PC-9 (cell line): ENCODE measurements around the gene TBCD. TPM values are rescaled to one million over a fixed set of nuclear protein-coding genes. Genes with fewer than 3 reads are reported as not detected.

Source experiments
- BruUV-seq: library from RNA; stranded (reverse); fragments of 400-500 nt; replicated peaks from 2 replicates; lab custom pipeline; 2021; lab: Mats Ljungman, UMichigan
- CTCF ChIA-PET: fragments of 300-600 bp; sonication (Branson Sonifier 250); formaldehyde crosslinking; loops from one replicate; lab custom pipeline; 2022; ENCODE audit warnings: antibody characterized with exemption; lab: Charles Lee
- POLR2A ChIA-PET: fragments of 300-600 bp; sonication (Branson Sonifier 250); formaldehyde crosslinking; loops from one replicate; lab custom pipeline; 2022; ENCODE audit warnings: antibody characterized with exemption; ENCODE audit not compliant: unreplicated experiment; lab: Charles Lee
- DNase-seq, 2 experiments: peaks; one replicate each; pipeline versions ENCODE4 v3.0.0 to v3.0.0-alpha.2; 2015 to 2022; ENCODE audit warnings: mixed read lengths in 1 of 2
- H2AFZ ChIP-seq: fragments of 200-600 bp; sonication (generic); 2 replicates; pipeline ENCODE4 v1.8.1; 2017; ENCODE audit warnings: antibody characterized with exemption
- H3F3A ChIP-seq: fragments of 200-600 bp; sonication (generic); 2 replicates; pipeline ENCODE4 v1.8.1; 2017; ENCODE audit warnings: antibody characterized with exemption, mild to moderate bottlenecking, low read depth; ENCODE audit not compliant: insufficient read depth
- H3K27ac ChIP-seq: fragments of 200-600 bp; sonication (generic); 2 replicates; pipeline ENCODE4 v1.6.1; 2016; ENCODE audit warnings: mixed run types
- H3K27me3 ChIP-seq: fragments of 200-600 bp; sonication (generic); 2 replicates; pipeline ENCODE4 v1.6.1; 2016; ENCODE audit warnings: low read depth, mixed run types; ENCODE audit not compliant: insufficient read depth
- H3K36me3 ChIP-seq: fragments of 200-600 bp; sonication (generic); 2 replicates; pipeline ENCODE4 v1.6.1; 2016; ENCODE audit warnings: low read depth, mixed run types
- H3K4me1 ChIP-seq: fragments of 200-600 bp; sonication (generic); replicated peaks from 2 replicates; pipeline ENCODE4 v1.6.1; 2016; ENCODE audit warnings: mixed run types; ENCODE audit not compliant: insufficient read depth
- H3K4me2 ChIP-seq: fragments of 200-600 bp; sonication (generic); 2 replicates; pipeline ENCODE4 v1.6.1; 2017; ENCODE audit warnings: mixed run types
- H3K4me3 ChIP-seq: fragments of 200-600 bp; sonication (generic); 2 replicates; pipeline ENCODE4 v1.6.1; 2016; ENCODE audit warnings: mixed run types
- H3K79me2 ChIP-seq: fragments of 200-600 bp; sonication (generic); 2 replicates; pipeline ENCODE4 v1.6.1; 2017; ENCODE audit warnings: low read depth, mixed run types
- H3K9me2 ChIP-seq: fragments of 200-600 bp; sonication (generic); 2 replicates; pipeline ENCODE4 v1.8.1; 2017; ENCODE audit warnings: mild to moderate bottlenecking; ENCODE audit not compliant: insufficient read depth
- H3K9me3 ChIP-seq: fragments of 200-600 bp; sonication (generic); 2 replicates; pipeline ENCODE4 v1.8.1; 2016; ENCODE audit warnings: low read depth; ENCODE audit not compliant: insufficient read depth
- H4K20me1 ChIP-seq: fragments of 200-600 bp; sonication (generic); 2 replicates; pipeline ENCODE4 v1.8.1; 2017; ENCODE audit not compliant: insufficient read depth
- EZH2 ChIP-seq: fragments of 200-600 bp; sonication (generic); IDR thresholded peaks from 2 replicates; pipeline ENCODE4 v1.8.0; 2017; ENCODE audit warnings: antibody characterized with exemption, low read depth
- intact Hi-C: fragments of 100-400 bp; cut with micrococcal nuclease; formaldehyde crosslinking; loops from one replicate; pipeline ENCODE4 v1.10.0; 2022; ENCODE audit not compliant: unreplicated experiment
- total RNA-seq: library from RNA; stranded (reverse); gene quantifications from 2 replicates; pipeline ENCODE4 v1.2.3, GENCODE V29; 2021
- TF ChIP-seq, protein P1 (sequence below): fragments of 200-600 bp; sonication (generic); conservative IDR thresholded peaks from 2 replicates; pipeline ENCODE4 v1.6.1; 2017; ENCODE audit warnings: mixed run types, antibody characterized with exemption, mild to moderate bottlenecking, moderate library complexity

TBCD gene
- total RNA-seq, 1 experiment from 2014 or later, result 115 TPM

DNA sequence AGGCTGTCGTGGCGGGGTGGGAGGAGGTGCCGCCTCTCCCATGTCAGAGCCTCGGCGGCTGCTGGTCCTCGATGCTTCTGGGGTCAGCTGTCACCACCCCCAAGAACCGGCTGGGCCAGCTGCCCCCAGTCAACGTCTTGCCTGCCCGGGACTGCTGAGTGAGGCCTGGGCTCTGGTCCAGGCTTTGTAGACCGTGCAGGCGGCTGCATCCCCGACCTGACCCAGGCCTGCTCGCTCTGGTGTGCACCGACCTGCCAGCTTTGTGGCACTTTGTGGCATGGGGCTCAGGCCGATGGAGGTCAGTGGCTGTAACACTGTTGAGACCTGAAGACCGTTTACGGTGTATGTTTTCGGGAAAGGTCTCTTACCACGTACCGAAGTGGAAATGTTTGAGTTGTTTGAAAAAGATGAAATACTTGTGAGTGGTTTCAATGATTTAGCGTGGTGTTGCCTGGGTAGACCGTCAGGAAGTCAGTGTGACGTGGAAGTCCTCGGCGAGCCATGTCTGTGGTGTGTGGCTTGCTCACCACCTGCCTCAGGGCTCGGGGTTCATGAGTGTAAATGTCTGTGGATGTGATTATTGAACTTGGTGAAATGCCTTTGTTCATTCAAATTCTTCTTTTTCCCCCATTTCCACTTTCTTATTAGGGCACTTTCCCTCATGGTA, 141.2 kb downstream of the TBCD start:
- peaks cover 21% of the 10 kb centered on the region for H3K79me2 ChIP-seq
- intact Hi-C loops, result no loop called here
- ChIA-PET CTCF (no interaction called here), POLR2A (interaction anchor here (0.6 kb wide), 1 partner anchor 103 kb away, joined by 5 read pairs; no protein-coding TSS in a partner anchor)
- no peaks in the 10 kb centered on the region for H3K9me2 ChIP-seq
- peaks cover 27% of the 10 kb centered on the region for H3F3A ChIP-seq
- no peak overlapping the region for H3K4me2 ChIP-seq
- H3K9me3 ChIP-seq, result no peaks in the 10 kb centered on the region
- no peak overlapping the region for H2AFZ ChIP-seq
- H4K20me1 ChIP-seq, result no peaks in the 10 kb centered on the region
- H3K27ac ChIP-seq, result no peak overlapping the region
- no peak overlapping the region for H3K4me3 ChIP-seq
- DNase-seq, result no peak
- peaks cover 31% of the 10 kb centered on the region for H3K4me1 ChIP-seq
- no peak for TF ChIP-seq EZH2
- TF ChIP-seq, protein P1, sequence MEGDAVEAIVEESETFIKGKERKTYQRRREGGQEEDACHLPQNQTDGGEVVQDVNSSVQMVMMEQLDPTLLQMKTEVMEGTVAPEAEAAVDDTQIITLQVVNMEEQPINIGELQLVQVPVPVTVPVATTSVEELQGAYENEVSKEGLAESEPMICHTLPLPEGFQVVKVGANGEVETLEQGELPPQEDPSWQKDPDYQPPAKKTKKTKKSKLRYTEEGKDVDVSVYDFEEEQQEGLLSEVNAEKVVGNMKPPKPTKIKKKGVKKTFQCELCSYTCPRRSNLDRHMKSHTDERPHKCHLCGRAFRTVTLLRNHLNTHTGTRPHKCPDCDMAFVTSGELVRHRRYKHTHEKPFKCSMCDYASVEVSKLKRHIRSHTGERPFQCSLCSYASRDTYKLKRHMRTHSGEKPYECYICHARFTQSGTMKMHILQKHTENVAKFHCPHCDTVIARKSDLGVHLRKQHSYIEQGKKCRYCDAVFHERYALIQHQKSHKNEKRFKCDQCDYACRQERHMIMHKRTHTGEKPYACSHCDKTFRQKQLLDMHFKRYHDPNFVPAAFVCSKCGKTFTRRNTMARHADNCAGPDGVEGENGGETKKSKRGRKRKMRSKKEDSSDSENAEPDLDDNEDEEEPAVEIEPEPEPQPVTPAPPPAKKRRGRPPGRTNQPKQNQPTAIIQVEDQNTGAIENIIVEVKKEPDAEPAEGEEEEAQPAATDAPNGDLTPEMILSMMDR, result no peak
- no TSS peak for BruUV-seq
- H3K36me3 ChIP-seq, result no peaks in the 10 kb centered on the region
- H3K27me3 ChIP-seq, result no peaks in the 10 kb centered on the region

DNA sequence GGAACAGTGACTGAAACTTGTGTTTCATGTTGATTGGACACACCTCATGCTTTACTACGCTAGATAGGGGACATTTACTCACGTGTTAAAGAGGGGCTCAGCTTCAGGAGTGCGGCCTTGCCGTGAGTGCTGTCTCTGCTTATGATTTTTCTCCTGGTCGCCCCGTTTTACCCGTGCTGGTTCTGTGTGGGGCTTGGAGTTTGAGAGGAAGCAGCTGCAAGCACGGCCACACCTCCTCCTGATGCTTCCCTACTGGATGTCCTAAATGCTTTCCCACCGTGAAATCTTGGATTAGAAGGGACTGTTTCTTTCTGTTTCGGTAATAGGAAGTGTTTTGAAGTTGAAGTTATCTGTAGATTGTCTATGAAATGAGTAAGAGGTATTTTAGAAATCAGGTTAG, 141.9 kb downstream of the TBCD start:
- no peaks in the 10 kb centered on the region for H3K27me3 ChIP-seq
- peaks cover 23% of the 10 kb centered on the region for H3K4me1 ChIP-seq
- H3K4me3 ChIP-seq, result no peak overlapping the region
- H3F3A ChIP-seq, result peaks cover 20% of the 10 kb centered on the region
- intact Hi-C loops, result no loop called here
- no peaks in the 10 kb centered on the region for H3K36me3 ChIP-seq
- no peaks in the 10 kb centered on the region for H3K9me3 ChIP-seq
- DNase-seq, result no peak
- H4K20me1 ChIP-seq, result no peaks in the 10 kb centered on the region
- H3K9me2 ChIP-seq, result no peaks in the 10 kb centered on the region
- H3K79me2 ChIP-seq, result peaks cover 17% of the 10 kb centered on the region
- no peak overlapping the region for H3K27ac ChIP-seq
- H3K4me2 ChIP-seq, result no peak overlapping the region
- TF ChIP-seq, protein P1, result no peak
- TF ChIP-seq EZH2, result no peak
- POLR2A ChIA-PET, result interaction anchor here (0.6 kb wide), 1 partner anchor 104 kb away, joined by 5 read pairs; no protein-coding TSS in a partner anchor
- CTCF ChIA-PET, result no interaction called here
- no TSS peak for BruUV-seq
- H2AFZ ChIP-seq, result no peak overlapping the region

DNA sequence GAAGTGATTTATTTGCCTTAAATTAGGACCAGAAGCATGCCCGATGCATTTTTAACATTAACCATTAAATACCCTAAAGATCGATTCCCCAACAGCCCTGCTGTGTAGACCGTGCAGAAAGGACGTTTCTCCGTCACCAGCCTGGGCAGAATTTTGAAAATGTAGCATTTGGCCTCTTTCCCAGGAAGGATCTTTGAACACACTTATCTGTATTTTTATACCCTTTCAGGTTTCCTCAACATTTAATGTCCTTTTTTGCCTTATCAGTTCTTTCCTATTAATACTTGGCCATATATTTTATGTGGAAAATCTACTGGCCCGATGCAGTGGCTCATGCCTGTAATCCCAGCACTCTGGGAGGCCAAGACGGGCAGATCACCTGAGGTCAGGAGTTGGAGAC, 142.5 kb downstream of the TBCD start:
- no peak for DNase-seq
- Histone ChIP-seq H2AFZ (no peak overlapping the region), H3K36me3 (no peaks in the 10 kb centered on the region), H3K27ac (no peak overlapping the region), H3F3A (peaks cover 14% of the 10 kb centered on the region), H3K79me2 (peaks cover 17% of the 10 kb centered on the region), H3K9me3 (no peaks in the 10 kb centered on the region), H3K9me2 (no peaks in the 10 kb centered on the region), H4K20me1 (no peaks in the 10 kb centered on the region), H3K27me3 (no peaks in the 10 kb centered on the region), H3K4me1 (peaks cover 18% of the 10 kb centered on the region), H3K4me3 (no peak overlapping the region), H3K4me2 (no peak overlapping the region)
- TF ChIP-seq, protein P1, result no peak
- TF ChIP-seq EZH2, result no peak
- intact Hi-C loops, result no loop called here
- ChIA-PET POLR2A (no interaction called here), CTCF (no interaction called here)
- BruUV-seq, result no TSS peak
